Measurements from ENCODE around the gene GRM5. TPM values are rescaled to one million over a fixed set of nuclear protein-coding genes. Genes with fewer than 3 reads are reported as not detected.

Gene GRM5
- total RNA-seq, 1 donor from 2014 or later: not detected

DNA sequence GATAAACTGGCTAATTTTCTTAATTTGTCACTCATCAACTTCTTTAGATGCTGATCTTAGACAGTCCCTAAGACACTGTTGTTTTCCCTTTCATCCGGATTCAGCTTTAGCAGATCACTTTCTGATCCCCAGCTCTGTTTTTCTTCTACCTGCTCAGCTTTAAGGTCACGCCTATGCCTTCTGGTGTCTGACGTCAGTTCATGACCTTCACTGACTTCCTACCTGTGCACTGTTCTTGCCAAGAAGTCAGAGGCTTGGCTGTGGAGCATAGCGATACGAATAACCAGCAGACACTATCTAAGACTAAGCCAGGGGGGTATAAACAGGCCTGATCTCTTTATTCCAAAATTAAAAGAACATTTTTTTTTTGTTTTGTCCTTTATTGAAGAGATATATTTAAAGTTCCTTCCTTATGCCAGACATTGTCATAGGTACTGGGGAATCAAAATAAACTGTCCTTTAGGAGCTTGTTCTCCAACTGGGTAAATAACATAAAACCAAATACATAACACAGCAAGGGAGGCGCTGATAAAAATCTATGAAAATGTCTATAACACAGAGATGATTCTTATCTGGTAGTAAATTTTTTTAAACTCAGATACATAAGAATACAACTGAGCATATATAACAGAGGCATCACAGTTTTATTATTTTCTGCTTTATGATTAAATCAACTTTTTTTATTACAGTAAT is 376.1 kb downstream of the GRM5 start:
- TF ChIP-seq, protein P1, sequence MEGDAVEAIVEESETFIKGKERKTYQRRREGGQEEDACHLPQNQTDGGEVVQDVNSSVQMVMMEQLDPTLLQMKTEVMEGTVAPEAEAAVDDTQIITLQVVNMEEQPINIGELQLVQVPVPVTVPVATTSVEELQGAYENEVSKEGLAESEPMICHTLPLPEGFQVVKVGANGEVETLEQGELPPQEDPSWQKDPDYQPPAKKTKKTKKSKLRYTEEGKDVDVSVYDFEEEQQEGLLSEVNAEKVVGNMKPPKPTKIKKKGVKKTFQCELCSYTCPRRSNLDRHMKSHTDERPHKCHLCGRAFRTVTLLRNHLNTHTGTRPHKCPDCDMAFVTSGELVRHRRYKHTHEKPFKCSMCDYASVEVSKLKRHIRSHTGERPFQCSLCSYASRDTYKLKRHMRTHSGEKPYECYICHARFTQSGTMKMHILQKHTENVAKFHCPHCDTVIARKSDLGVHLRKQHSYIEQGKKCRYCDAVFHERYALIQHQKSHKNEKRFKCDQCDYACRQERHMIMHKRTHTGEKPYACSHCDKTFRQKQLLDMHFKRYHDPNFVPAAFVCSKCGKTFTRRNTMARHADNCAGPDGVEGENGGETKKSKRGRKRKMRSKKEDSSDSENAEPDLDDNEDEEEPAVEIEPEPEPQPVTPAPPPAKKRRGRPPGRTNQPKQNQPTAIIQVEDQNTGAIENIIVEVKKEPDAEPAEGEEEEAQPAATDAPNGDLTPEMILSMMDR (IDR thresholded peaks at IDR 0.05; ENCODE audit: borderline replicate concordance): no peak
- H3K4me1 ChIP-seq: no peaks in the 10 kb centered on the region
- no peaks in the 10 kb centered on the region for H3K36me3 ChIP-seq
- intact Hi-C loops (cut with micrococcal nuclease): no loop called here
- no peak overlapping the region for H3K27ac ChIP-seq (replicated peaks)
- no peak overlapping the region for H3K4me3 ChIP-seq
- no peaks in the 10 kb centered on the region for H3K27me3 ChIP-seq (ENCODE audit: low read depth)
- no peak for DNase-seq
- peaks cover 12% of the 10 kb centered on the region for H3K9me3 ChIP-seq (replicated peaks)

- Histone ChIP-seq H3K9me3 (replicated peaks) (peaks cover 25% of the 10 kb centered on the region), H3K27me3 (ENCODE audit: low read depth) (no peaks in the 10 kb centered on the region), H3K36me3 (no peaks in the 10 kb centered on the region), H3K27ac (replicated peaks) (no peak overlapping the region), H3K4me3 (no peak overlapping the region), H3K4me1 (no peaks in the 10 kb centered on the region)
- no peak for DNase-seq
- intact Hi-C loops (cut with micrococcal nuclease): no loop called here
- TF ChIP-seq, protein P1 (IDR thresholded peaks at IDR 0.05; ENCODE audit: borderline replicate concordance): no peak
Measured at GRCh38 chr11:88683024-88683423, 382.8 kb downstream of the GRM5 start.

GRCh38 chr11:88680806-88681205 is 385.0 kb downstream of the GRM5 start:
- TF ChIP-seq, protein P1 (IDR thresholded peaks at IDR 0.05; ENCODE audit: borderline replicate concordance): no peak
- no peak overlapping the region for H3K4me3 ChIP-seq
- intact Hi-C loops (cut with micrococcal nuclease): no loop called here
- H3K4me1 ChIP-seq: no peaks in the 10 kb centered on the region
- no peaks in the 10 kb centered on the region for H3K36me3 ChIP-seq
- no peaks in the 10 kb centered on the region for H3K27me3 ChIP-seq (ENCODE audit: low read depth)
- no peak for DNase-seq
- H3K9me3 ChIP-seq (replicated peaks): peaks cover 21% of the 10 kb centered on the region
- H3K27ac ChIP-seq (replicated peaks): no peak overlapping the region

DNA sequence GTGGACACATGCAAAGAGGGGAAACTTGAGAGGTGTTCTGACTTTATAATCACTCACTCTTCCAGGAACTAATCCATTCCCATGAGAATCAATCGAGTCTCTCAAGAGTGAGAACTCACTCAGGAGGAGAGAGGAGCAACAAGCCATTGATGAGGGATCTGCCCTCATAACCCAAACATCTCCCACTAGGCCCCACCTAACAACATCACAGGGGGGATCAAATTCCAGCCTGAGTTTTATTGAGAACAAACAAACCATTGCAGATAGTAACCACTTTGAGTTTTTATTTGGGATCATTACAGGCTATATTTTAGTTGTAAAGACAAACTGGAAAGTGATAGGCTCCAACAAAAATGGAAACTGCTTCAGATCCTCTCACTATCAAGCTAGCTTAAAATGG is 399.4 kb downstream of the GRM5 start:
- Histone ChIP-seq H3K9me3 (replicated peaks) (peaks cover 4% of the 10 kb centered on the region), H3K27me3 (ENCODE audit: low read depth) (no peaks in the 10 kb centered on the region), H3K27ac (replicated peaks) (no peak overlapping the region), H3K36me3 (no peaks in the 10 kb centered on the region), H3K4me1 (no peaks in the 10 kb centered on the region), H3K4me3 (no peak overlapping the region)
- intact Hi-C loops (cut with micrococcal nuclease): no loop called here
- TF ChIP-seq, protein P1 (IDR thresholded peaks at IDR 0.05; ENCODE audit: borderline replicate concordance): no peak
- DNase-seq: no peak

DNA sequence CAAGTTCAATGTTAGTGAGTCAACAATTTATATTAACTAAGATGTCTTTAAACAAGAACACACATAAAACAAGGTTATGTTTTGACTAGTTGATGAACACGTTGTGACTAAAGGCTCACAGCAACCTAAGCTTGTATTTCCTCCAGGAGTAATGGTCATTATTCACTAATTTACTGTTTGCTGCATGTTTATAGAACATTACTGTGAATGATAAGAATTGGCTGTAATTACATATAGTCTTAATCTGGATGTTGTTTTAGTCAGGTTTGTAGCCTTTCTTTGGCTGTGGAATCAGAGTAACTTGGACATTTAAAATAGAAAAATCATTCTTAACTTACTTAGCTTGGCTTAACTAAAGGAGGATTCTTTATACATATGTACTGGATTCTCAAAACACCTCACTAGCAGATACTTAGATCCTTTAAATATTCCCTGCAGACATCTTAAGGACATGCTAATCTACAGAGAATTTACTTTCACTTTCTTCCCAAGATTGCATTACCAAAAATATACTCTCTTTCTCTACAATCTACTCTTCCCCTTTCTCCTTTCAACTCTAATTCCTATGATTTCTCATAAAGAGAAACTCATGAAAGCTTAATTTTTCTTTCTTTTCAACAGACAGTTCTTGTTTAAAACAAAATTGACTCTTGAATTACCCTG is 408.6 kb downstream of the GRM5 start:
- no peak overlapping the region for H3K4me3 ChIP-seq
- no peak overlapping the region for H3K27ac ChIP-seq (replicated peaks)
- H3K9me3 ChIP-seq (replicated peaks): no peaks in the 10 kb centered on the region
- H3K27me3 ChIP-seq (ENCODE audit: low read depth): no peaks in the 10 kb centered on the region
- H3K36me3 ChIP-seq: no peaks in the 10 kb centered on the region
- TF ChIP-seq, protein P1 (IDR thresholded peaks at IDR 0.05; ENCODE audit: borderline replicate concordance): no peak
- no peak for DNase-seq
- intact Hi-C loops (cut with micrococcal nuclease): no loop called here
- no peaks in the 10 kb centered on the region for H3K4me1 ChIP-seq
